GM19239 (cell line): ENCODE data around the gene TLE3.
A peak's percentile ranks its signal among the peaks of the same experiment; 100 is the strongest.

Experiments
- DNase-seq: peaks from one replicate; pipeline ENCODE4 v3.0.0; 2011; ENCODE audit warnings: low spot score; ENCODE audit not compliant: insufficient read length
- FAIRE-seq: peaks from 2 replicates; lab custom pipeline; 2011; peaks lifted over from hg19 to GRCh38; lab: Jason Lieb, UNC

The TLE3 gene

DNA sequence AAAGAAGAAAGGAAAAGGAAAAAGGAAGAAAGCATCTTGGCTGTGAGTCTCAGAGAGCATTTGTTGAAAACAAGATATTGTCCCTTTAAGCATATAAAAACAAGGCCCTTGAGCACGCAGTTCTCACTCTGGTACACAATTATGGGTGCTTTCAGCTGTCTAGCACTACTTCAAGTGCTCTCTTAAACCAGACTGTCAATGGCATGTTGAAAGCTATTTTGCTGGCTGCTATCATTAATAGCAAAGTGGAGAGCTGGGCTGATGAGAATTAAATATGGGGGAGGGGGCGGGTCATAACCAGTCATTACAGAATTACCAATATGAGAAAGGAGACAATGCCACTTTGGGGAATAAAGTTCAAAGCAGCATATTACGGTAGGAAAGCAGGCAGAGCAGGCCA is 9.3 kb downstream of the TLE3 start:
- FAIRE-seq (no peak), DNase-seq (no peak)

DNA sequence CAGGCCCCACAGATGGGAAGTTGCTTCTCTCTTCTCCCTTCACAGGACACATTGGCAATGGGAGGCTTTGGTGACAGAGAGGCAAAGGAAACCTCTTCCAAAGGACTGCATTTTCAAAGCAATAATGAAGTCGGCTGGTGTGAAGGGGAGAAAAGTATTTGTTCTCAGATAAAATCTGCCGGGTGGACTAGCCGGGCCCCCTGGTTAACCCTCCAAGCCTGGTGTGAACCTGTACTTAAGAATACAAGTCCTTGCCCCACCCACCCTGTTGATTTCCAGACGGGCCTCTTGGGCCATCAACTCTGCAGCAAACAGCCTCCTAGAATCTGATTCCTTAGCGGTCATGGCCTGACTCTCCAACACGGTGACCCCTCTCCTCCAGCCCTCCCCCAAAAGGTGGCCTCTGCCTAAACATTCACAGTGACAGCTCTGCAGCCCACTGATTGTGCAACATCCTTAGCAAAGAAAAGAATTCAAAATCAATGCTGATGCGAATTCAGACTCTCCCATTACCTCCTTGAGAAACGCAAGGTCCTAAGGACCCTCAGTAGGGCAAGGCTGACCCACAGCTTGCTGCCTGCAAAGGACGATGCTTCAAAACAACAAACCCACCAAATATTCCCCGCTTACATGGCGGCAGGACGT is 9.9 kb downstream of the TLE3 start:
- DNase-seq (no peak), FAIRE-seq (no peak)

DNA sequence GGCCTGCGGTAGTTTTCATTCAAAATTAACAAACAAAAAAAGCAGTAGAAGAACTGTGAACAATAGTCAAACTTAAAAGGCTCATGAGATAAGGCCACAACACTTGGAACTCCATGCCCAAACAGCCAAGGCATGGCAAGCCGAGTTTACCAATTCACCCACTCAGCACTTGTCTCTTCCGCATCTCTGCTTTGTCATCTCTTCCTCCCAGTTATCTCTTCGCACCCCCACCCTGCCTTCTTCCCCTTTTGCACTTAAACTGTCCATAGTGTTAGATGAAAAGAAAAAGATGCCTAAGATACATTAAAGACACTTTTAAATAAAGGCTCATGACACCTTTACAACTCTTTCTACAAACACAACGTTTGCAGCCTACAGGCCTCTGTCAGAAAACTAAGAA is 11.1 kb downstream of the TLE3 start:
- DNase-seq = no peak
- FAIRE-seq = peak; percentile 68

DNA sequence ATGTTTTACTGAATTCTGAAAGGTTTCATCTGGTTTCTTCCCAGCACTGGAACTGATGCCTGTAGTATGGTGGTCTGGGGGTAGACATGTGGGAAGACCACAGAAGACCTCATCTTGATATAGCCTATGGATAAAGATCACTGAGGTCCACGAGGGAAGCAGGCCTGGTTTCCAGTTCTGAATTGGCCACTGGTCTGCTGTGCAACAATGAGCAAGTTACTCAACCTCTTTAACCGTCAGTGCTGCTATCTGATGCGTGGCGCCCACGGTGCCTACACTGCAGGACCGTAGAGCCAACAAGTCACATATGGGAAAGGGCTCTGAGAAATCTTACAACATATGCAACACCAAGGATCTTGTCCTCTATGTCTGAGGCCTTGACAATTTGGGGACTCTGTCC is 13.3 kb downstream of the TLE3 start:
- DNase-seq = no peak
- no peak for FAIRE-seq

DNA sequence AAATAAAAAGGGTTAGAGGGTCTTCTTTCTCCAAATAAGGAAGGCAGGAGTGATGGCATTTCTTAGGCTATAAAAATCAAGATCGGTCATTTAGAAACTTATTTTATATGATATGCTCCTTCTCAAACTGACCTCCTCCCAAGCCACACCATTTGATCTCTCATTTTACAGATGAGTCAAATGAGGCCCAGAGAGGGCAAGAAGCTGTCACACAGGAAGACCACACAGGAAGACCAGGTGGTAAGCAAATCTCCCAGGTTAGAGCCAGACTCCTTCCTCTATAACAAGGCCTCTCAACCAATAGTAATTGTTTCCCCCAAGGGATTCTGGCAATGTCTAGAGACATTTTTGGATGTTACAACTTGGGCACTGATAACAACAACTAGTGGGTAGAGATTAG is 13.8 kb downstream of the TLE3 start:
- FAIRE-seq (peak; percentile 98), DNase-seq (peak; percentile 67)

DNA sequence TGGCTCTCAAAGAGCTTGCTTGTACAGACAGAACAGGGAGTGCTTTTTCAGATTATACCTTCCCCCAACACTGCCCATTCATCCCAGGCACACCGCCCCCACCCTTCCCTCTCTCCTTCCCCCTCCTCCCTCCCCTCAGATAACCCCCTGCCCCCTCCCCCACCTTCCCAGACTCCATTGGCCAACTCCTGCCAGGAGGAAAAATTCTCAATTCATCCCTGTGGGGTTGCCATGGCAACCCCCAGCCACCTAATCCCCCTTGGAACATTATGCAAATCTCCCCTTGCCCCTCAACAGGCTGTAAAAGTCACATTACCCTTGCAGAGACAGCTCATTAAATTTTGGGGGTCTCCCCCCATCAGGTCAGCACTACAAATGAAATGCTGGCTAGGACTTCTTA is 14.3 kb downstream of the TLE3 start:
- DNase-seq (no peak), FAIRE-seq (no peak)

DNA sequence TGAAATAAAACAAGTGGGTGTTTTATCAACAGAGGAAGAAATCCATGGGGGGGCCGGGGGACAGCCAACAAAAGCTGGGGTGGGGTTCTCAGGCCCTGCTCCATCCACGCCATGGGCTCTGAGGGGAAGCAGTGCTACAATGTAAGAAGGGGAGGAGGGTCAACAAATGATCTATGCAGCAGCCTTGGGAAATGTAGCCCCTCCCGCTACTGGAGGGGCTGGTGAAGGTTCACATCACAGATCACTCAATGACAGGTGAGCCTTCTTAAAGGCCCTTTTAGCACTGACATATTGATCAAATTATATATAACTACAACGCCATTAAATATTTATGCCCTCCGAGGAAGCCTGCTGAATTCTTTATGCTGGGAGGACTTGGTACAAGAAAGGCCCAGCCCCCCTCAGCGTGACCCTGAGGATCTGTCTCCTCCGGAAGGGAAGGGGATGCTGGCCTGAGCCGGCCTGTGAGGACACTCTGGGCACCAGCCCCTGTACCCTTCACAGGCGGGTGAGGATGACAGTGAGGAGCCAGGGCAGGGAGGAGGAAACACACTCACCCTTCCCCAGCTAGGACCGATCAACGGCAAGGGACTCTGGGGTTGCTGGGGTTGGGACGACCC is 15.3 kb downstream of the TLE3 start:
- no peak for FAIRE-seq

GRCh38 chr15:70081612-70082011 is 16.1 kb downstream of the TLE3 start:
- DNase-seq = no peak
- FAIRE-seq = no peak

More for the DNA sequence above, 15.3 kb downstream of the TLE3 start:
- DNase-seq = no peak

- FAIRE-seq (no peak), DNase-seq (no peak)
Measured at GRCh38 chr15:70080347-70080746, 17.4 kb downstream of the TLE3 start.

DNA sequence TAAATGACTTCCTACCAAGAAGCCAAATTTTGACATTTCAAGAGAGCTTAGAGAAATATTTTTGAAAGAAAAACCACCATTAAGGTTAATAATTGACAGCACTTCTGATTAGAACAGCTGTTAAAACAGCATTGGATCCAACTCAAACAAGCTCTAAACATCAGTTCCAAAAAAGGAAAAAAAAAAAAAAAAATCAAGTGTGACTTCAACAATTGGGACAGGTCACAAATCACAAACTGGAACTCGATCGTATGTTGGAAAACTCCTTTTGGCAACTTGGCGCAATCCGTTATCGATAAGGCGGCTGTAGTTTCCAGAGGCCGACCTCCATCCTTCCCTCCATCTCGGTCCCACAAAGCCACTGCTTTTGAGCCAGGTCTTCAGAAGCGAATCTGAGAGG is 17.8 kb downstream of the TLE3 start:
- FAIRE-seq (no peak), DNase-seq (no peak)

DNA sequence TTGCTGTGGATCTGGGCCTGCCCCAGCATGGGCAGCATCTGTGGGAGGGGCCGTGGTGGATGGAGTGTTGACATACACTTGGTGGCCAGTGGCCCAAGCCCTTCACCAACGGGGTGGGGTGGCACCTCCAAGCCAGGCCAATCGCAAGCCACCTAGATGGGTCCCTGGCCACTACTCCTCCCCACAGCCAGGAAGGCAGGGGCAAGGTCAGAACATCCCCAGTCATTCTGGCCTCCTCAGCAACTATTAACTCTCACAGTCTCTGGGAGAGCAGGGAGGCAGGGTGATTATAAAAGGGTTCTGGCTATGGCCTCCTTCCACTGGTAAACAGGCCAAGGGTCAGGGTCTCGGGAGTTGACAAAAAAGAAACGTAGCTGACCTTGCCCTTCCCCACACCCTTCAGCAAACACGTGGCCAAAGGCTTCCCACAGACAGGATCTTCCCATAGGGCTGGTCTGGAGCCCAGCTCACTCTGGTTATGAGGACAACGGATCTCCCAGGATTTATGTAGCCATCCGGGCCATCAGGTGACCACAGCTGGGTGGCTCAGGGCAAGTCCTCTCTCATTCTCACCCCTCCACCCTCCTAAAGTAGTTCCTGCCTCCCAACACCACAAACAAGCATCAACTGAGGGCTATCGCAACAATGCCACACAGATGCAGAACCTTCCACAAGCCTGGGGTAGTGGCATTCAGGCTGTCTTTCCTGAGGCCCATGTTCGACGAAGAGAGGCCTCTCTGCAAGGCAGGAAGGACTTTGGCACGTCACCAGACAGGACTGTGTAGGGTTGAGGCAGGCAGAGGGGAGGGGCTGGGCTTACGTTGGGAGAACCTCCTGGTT is 18.9 kb downstream of the TLE3 start:
- FAIRE-seq (no peak), DNase-seq (no peak)

- DNase-seq (no peak), FAIRE-seq (no peak)
Measured at GRCh38 chr15:70077188-70078147, 20.2 kb downstream of the TLE3 start.

DNA sequence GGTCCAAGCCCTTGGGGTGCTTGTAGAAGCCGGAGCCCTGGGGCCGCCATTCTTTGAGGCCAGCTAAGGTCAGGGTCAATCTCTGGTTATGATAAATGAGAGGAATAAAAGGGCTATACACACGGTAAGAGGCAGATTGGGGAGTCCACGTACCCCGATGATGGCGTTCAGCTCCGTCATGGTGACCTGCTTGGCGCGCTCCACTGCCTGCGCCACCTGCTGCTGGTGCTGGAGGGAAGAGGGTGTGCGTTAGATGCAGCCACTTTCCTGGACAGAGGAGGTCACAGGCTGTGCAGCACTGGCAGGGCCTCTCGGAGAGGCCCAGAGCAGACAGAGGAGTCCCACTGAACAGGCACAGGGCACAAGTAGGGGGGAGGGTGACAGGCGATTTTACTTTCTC is 23.3 kb downstream of the TLE3 start:
- FAIRE-seq = no peak
- no peak for DNase-seq

- peak; percentile 47 for FAIRE-seq
- no peak for DNase-seq
Measured at GRCh38 chr15:70072479-70072878, 25.2 kb downstream of the TLE3 start.

DNA sequence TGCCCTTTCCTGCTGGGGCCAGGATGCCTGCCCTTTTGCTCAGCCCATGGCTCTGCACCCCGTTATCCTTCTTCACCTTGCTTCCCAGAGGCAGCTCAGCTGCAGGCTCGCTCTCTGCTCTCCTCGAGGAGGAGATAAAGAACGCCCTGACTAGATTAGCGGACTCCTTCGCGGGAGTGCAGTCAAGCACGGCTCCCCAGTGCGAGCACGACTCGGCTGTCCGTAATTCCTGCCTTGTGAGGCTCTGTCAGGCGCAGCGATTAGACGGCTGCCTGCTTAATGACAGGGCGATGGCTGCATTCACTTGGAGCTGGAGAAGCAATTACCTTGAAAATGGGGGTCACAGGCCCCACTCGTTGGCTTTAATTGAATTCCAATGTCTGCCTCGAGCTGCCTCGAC is 25.9 kb downstream of the TLE3 start:
- FAIRE-seq (no peak), DNase-seq (no peak)

DNA sequence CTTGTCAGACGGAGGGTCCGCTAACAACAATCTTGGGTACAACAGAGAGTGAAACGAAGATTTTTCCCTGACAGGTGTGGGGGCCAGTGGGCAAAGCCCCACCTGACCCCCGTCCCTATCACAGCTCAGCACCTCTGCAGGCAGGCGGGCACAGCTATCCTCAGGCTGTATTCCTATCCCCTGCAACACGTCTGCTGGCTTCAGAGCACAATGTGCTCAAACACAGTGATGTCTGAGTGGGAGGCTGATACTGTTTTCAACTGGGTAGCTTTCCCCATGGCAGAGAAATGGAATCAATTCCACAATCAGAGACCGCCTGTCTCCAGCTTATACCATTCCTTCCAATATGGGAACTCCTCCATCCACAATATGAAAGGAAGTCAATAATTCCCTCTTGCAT is 28.0 kb downstream of the TLE3 start:
- DNase-seq = no peak
- FAIRE-seq = no peak

GRCh38 chr15:70068783-70069565 is 28.7 kb downstream of the TLE3 start:
- FAIRE-seq = no peak
- no peak for DNase-seq

DNA sequence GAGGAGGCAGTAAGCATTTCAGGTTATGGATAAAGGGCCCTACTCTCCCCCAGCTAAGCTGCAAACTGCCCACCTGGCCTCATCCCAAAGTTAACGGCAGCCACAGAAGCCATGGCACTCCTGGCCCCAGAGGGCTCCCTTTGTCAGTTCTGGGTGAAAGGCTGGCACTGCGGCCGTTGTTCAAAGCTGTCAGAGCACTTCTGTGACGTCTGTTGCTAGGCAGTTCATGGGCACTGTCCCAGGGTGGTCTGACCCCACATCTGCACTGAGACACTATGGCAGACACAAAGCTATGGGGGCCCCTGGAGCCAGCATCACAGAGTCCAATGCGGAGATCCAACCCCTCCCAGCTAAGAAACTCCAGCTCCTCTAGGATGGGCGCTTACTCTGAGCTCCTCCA is 30.0 kb downstream of the TLE3 start:
- DNase-seq = no peak
- no peak for FAIRE-seq

- DNase-seq = no peak
- no peak for FAIRE-seq
Measured at GRCh38 chr15:70067011-70067410, 30.7 kb downstream of the TLE3 start.

GRCh38 chr15:70066447-70066846 is 31.3 kb downstream of the TLE3 start:
- no peak for DNase-seq
- no peak for FAIRE-seq
